HG03060 (cell line): ENCODE results near the gene TACC2.
"Not testable (repeated sequence)": the region's sequence is repeated elsewhere in the genome, so short reads cannot be mapped to it uniquely, and the experiment has no call there.

Experiments
- ATAC-seq: cut with Tn5 transposase; IDR thresholded peaks from one replicate; pipeline ENCODE4 v1.9.1; 2021; ENCODE audit warnings: low read depth, moderate number of reproducible peaks; ENCODE audit not compliant: unreplicated experiment

The TACC2 gene

GRCh38 chr10:122086416-122087240 is 97.7 kb downstream of the TACC2 start:
- ATAC-seq = no peak

GRCh38 chr10:122087436-122087835 is 98.5 kb downstream of the TACC2 start:
- no peak for ATAC-seq

- ATAC-seq = no peak
These were observed 100.5 kb downstream of the TACC2 start for GRCh38 chr10:122089311-122090017.

- no peak for ATAC-seq
These were observed 102.8 kb downstream of the TACC2 start for GRCh38 chr10:122091722-122092121.

- ATAC-seq = no peak
These were observed 104.1 kb downstream of the TACC2 start for GRCh38 chr10:122093076-122093475.

- not testable (repeated sequence) for ATAC-seq
These were observed 107.2 kb downstream of the TACC2 start for GRCh38 chr10:122096181-122096580.

- ATAC-seq = no peak
These were observed 107.7 kb downstream of the TACC2 start for GRCh38 chr10:122096705-122097104.

GRCh38 chr10:122097935-122098334 is 109.0 kb downstream of the TACC2 start:
- no peak for ATAC-seq

GRCh38 chr10:122098924-122099323 is 110.0 kb downstream of the TACC2 start:
- ATAC-seq = no peak

- ATAC-seq = no peak
These were observed 110.6 kb downstream of the TACC2 start for GRCh38 chr10:122099562-122099961.

GRCh38 chr10:122102146-122102868 is 113.3 kb downstream of the TACC2 start:
- ATAC-seq = no peak

GRCh38 chr10:122102869-122103525 is 114.0 kb downstream of the TACC2 start:
- ATAC-seq = no peak

- no peak for ATAC-seq
These were observed 114.6 kb downstream of the TACC2 start for GRCh38 chr10:122103592-122103991.

GRCh38 chr10:122108786-122109185 is 119.8 kb downstream of the TACC2 start:
- not testable (repeated sequence) for ATAC-seq

- ATAC-seq = no peak
These were observed 123.2 kb downstream of the TACC2 start for GRCh38 chr10:122112021-122112616.

GRCh38 chr10:122112625-122113160 is 123.7 kb downstream of the TACC2 start:
- ATAC-seq = no peak

- ATAC-seq = no peak
These were observed 124.4 kb downstream of the TACC2 start for GRCh38 chr10:122113161-122113944.

- no peak for ATAC-seq
These were observed 125.2 kb downstream of the TACC2 start for GRCh38 chr10:122113945-122114747.
